Transverse colon (tissue), 4 donors: ENCODE data around the gene CUL3.

ENCODE experiments used
- EP300 ChIP-seq: sonication (generic); formaldehyde crosslinking; IDR thresholded peaks from one replicate; pipeline ENCODE4 v1.6.1; 2017; ENCODE audit warnings: antibody characterized with exemption, low read depth
- POLR2A ChIP-seq: fragments of 450-650 bp; IDR thresholded peaks from one replicate; pipeline ENCODE4 v1.6.1; 2016; ENCODE audit warnings: antibody characterized with exemption, mild to moderate bottlenecking, moderate library complexity
- POLR2AphosphoS5 ChIP-seq, 3 donors: sonication (generic); formaldehyde crosslinking; IDR thresholded peaks; one replicate each; pipeline ENCODE4 v1.6.1; 2016; ENCODE audit warnings: antibody characterized with exemption in 3 of 3
- TF ChIP-seq, protein P1 (sequence below), 5 experiments: fragments of 200-600 bp in 3 of 5; fragments of 450-650 bp in 2 of 5; sonication (generic) in 3 of 5; IDR thresholded peaks; 1 replicate in 2 of 5; 2 replicates in 3 of 5; pipeline ENCODE4 v1.5.1; 2016 to 2017; ENCODE audit warnings: antibody characterized with exemption in 5 of 5, inconsistent platforms in 3 of 5, mild to moderate bottlenecking in 2 of 5, moderate library complexity in 1 of 5

DNA sequence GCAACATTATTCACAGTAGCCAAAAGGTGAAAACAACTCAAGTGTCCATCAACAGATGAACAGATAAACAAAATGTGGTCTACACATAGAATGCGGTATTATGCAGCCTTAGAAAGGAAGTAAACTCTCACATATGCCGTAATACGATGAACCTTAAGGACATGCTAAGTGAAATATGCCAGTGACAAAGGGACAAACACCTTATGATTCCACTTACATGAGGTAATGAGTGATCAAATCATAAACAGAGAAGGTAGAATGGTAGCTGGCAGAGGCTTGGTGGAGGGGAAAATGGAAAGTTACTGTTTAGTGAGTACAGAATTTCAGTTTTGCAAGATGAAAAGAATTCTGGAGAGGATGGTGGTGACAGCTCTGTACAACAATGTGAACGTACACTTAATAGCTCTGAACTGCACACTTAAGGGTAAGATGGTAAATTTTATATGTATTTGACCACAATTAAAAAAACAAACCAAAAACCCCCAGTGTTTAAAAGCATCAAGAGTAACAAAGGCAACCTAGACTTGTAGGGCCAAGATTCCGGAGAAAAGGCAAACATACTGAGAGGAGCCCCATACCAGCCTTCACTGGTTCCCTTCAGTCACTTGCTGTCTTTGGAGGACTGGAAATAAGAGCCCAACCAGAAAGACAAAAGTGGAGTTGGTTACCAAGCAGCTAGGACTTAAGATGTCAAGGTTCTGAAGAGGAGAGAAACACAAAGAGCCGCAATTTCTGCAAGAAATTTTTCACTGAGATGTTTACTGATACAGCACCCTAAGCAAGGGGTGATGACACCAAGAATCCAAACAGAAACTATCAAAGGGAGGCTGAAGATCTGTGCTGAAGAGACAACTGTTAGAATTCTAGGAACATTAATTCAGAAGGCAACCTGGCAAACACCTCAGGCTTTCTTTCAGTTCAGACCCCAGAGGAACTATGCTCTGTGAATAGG is 61.3 kb downstream of the CUL3 start:
- TF ChIP-seq EP300 (no peak), POLR2A (peak; percentile 12), POLR2AphosphoS5 (IDR thresholded peaks at IDR 0.05) (no peak)
- TF ChIP-seq, protein P1, sequence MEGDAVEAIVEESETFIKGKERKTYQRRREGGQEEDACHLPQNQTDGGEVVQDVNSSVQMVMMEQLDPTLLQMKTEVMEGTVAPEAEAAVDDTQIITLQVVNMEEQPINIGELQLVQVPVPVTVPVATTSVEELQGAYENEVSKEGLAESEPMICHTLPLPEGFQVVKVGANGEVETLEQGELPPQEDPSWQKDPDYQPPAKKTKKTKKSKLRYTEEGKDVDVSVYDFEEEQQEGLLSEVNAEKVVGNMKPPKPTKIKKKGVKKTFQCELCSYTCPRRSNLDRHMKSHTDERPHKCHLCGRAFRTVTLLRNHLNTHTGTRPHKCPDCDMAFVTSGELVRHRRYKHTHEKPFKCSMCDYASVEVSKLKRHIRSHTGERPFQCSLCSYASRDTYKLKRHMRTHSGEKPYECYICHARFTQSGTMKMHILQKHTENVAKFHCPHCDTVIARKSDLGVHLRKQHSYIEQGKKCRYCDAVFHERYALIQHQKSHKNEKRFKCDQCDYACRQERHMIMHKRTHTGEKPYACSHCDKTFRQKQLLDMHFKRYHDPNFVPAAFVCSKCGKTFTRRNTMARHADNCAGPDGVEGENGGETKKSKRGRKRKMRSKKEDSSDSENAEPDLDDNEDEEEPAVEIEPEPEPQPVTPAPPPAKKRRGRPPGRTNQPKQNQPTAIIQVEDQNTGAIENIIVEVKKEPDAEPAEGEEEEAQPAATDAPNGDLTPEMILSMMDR (IDR thresholded peaks at IDR 0.05): no peak
